Erythroblast (primary cell): ENCODE measurements around the gene BASP1.

Experiments used
- GATA1 ChIP-seq: IDR thresholded peaks from 2 replicates; pipeline ENCODE4 v1.6.1; 2011; ENCODE audit warnings: low read depth, mild to moderate bottlenecking, control low read depth, low read length, moderate library complexity
- POLR2A ChIP-seq: IDR thresholded peaks from 2 replicates; pipeline ENCODE4 v1.6.1; 2011; ENCODE audit warnings: mild to moderate bottlenecking, low read length

GRCh38 chr5:17182981-17183380 is 34.5 kb upstream of the BASP1 start:
- TF ChIP-seq POLR2A (no peak), GATA1 (no peak)
